ENCODE results near the gene ACTR8. TPM values are rescaled to one million over a fixed set of nuclear protein-coding genes. Genes with fewer than 3 reads are reported as not detected.

Gene ACTR8
- total and polyA plus RNA-seq, 2 of the 13 experiments (the other 11 are each of a cell fraction or from before 2014, with no cell fraction given) = 15.5 to 29.0 TPM

GRCh38 chr3:53846134-53846850 is 35.7 kb downstream of the ACTR8 start, which contains the start of the genes CHDH and IL17RB (continued):
- TF ChIP-seq FIP1L1 (IDR thresholded peaks at IDR 0.05; ENCODE audit: borderline replicate concordance, insufficient read depth, low read depth, low read length) (no peak), ZNF674 (CRISPR knock-in tag; IDR thresholded peaks at IDR 0.05; ENCODE audit: low read depth) (peak; percentile 91; the same call in 1 of the 2 replicates), BHLHE40 (IDR thresholded peaks at IDR 0.05; ENCODE audit: low read length) (peak; percentile 86), BRF2 (CRISPR knock-in tag; IDR thresholded peaks at IDR 0.05) (peak; percentile 93; the same call in 1 of the 2 replicates), ZNF572 (CRISPR knock-in tag; IDR thresholded peaks at IDR 0.05) (0 out of 2 replicates have a peak, but pooled peaks have one; percentile 75), KDM5A (IDR thresholded peaks at IDR 0.05; ENCODE audit: borderline replicate concordance, low read length) (peak; percentile 2; the same call in 1 of the 2 replicates), CEBPG (CRISPR knock-in tag; IDR thresholded peaks at IDR 0.05) (no peak), CSRNP1 (CRISPR knock-in tag; IDR thresholded peaks at IDR 0.05) (peak; percentile 90), ZNF883 (CRISPR knock-in tag; IDR thresholded peaks at IDR 0.05; ENCODE audit: not compliant biosample characterization) (peak; percentile 86), ZFP36 (IDR thresholded peaks at IDR 0.05; ENCODE audit: borderline replicate concordance, low read depth, low read length, partially characterized antibody) (no peak), KLF12 (CRISPR knock-in tag; IDR thresholded peaks at IDR 0.05; ENCODE audit: borderline replicate concordance) (peak; percentile 86), ISX (CRISPR knock-in tag; conservative IDR thresholded peaks at IDR 0.05) (no peak), MYC (CRISPR knock-in tag; IDR thresholded peaks at IDR 0.05; ENCODE audit: borderline replicate concordance) (peak; percentile 94), ZNF761 (CRISPR knock-in tag; conservative IDR thresholded peaks at IDR 0.05) (no peak; the same call in none of the 2 replicates), ZNF567 (CRISPR knock-in tag; IDR thresholded peaks at IDR 0.05; ENCODE audit: borderline replicate concordance) (peak; percentile 50; the same call in 1 of the 2 replicates), GMEB2 (CRISPR knock-in tag; IDR thresholded peaks at IDR 0.05; ENCODE audit: low read depth) (0 out of 2 replicates have a peak, but pooled peaks have one; percentile 15), RNF2 (conservative IDR thresholded peaks at IDR 0.05; ENCODE audit: low read depth) (peak; percentile 40), ZFYVE20 (CRISPR knock-in tag; IDR thresholded peaks at IDR 0.05; ENCODE audit: borderline replicate concordance, low read depth) (peak; percentile 75; the same call in 1 of the 2 replicates), ZNF34 (CRISPR knock-in tag; IDR thresholded peaks at IDR 0.05; ENCODE audit: borderline replicate concordance) (peak; percentile 93; the same call in 1 of the 2 replicates), ZSCAN25 (CRISPR knock-in tag; IDR thresholded peaks at IDR 0.05) (no peak; the same call in 1 of the 2 replicates), EED (CRISPR knock-in tag; IDR thresholded peaks at IDR 0.05) (peak; percentile 76; the same call in 1 of the 2 replicates), CERS6 (CRISPR knock-in tag; IDR thresholded peaks at IDR 0.05) (no peak), MBD4 (IDR thresholded peaks at IDR 0.05; ENCODE audit: borderline replicate concordance, low read length) (no peak), STAT5B (CRISPR knock-in tag; IDR thresholded peaks at IDR 0.05) (no peak)

All from HepG2 (cell line).